ENCODE data around the gene SELENBP1.

- TF ChIP-seq EGR1 (IDR thresholded peaks at IDR 0.05) (no peak), EP300 (IDR thresholded peaks at IDR 0.05; ENCODE audit: borderline replicate concordance) (no peak), TCF12 (IDR thresholded peaks at IDR 0.05; ENCODE audit: low read depth) (no peak), RAD21 (IDR thresholded peaks at IDR 0.05; ENCODE audit: low read depth) (no peak), TAF1 (IDR thresholded peaks at IDR 0.05; ENCODE audit: low read depth) (no peak), CEBPB (IDR thresholded peaks at IDR 0.05) (no peak)
These were observed 45.8 kb downstream of the SELENBP1 start for GRCh38 chr1:151326619-151327222.
